K562 (cell line): ENCODE results near the gene DNAJC11. TPM values are rescaled to one million over a fixed set of nuclear protein-coding genes. Genes with fewer than 3 reads are reported as not detected.

Source experiments
- CHD4 ChIP-seq: fragments of 200-600 bp; sonication (generic); IDR thresholded peaks from 3 replicates; pipeline ENCODE4 v1.6.1; 2012; ENCODE audit warnings: low read depth, mild to moderate bottlenecking, mixed read lengths, low read length, inconsistent platforms; ENCODE audit not compliant: insufficient read depth, insufficient replicate concordance, poor library complexity, severe bottlenecking
- FOSL1 ChIP-seq: fragments of 200-800 bp; sonication (Bioruptor generic); conservative IDR thresholded peaks from 2 replicates; pipeline ENCODE4 v1.6.1; 2016; ENCODE audit warnings: missing genetic modification characterization, missing compliant biosample characterization
- LCOR ChIP-seq: sonication (generic); formaldehyde crosslinking; IDR thresholded peaks from 2 replicates; pipeline ENCODE4 v1.8.0; 2022; ENCODE audit warnings: mild to moderate bottlenecking, missing genetic modification reagents
- MAFF ChIP-seq: IDR thresholded peaks from 2 replicates; pipeline ENCODE4 v1.6.1; 2012; ENCODE audit warnings: low read length, improper control_type of control experiment
- POLR2A ChIP-seq: fragments of 450-650 bp; conservative IDR thresholded peaks from 2 replicates; pipeline ENCODE4 v1.6.1; 2016
- POLR2AphosphoS2 ChIP-seq: IDR thresholded peaks from 2 replicates; pipeline ENCODE4 v1.6.1; 2012; ENCODE audit warnings: low read length, improper control_type of control experiment
- SNRNP70 ChIP-seq: fragments of 200-400 bp; formaldehyde crosslinking; optimal IDR thresholded peaks from 2 replicates; pipeline ENCODE3; 2017; ENCODE audit warnings: low read depth, low read length
- STAT5A ChIP-seq: IDR thresholded peaks from 2 replicates; pipeline ENCODE4 v1.6.1; 2012; ENCODE audit warnings: low read length, inconsistent platforms, borderline replicate concordance
- TCF15 ChIP-seq: fragments of 250-450 bp; sonication (Bioruptor Pico); IDR thresholded peaks from 2 replicates; pipeline ENCODE4 v1.8.0; 2022; ENCODE audit warnings: moderate library complexity, mild to moderate bottlenecking, inconsistent platforms
- TEAD1 ChIP-seq, 2 experiments: fragments of 450-650 bp in 1 of 2; sonication (generic) in 1 of 2; formaldehyde crosslinking; IDR thresholded peaks; 2 replicates each; pipeline versions ENCODE4 v1.4.0 to v1.8.0; 2020 to 2022; ENCODE audit warnings: mild to moderate bottlenecking in 2 of 2, missing genetic modification reagents in 1 of 2
- ZNF224 ChIP-seq: sonication (generic); formaldehyde crosslinking; IDR thresholded peaks from 2 replicates; pipeline ENCODE4 v1.8.0; 2022; ENCODE audit warnings: mild to moderate bottlenecking, missing genetic modification reagents
- polyA plus RNA-seq, 8 experiments: library from polyadenylated mRNA; depleted of rRNA in 4 of 8; stranded (reverse) in 5 of 8; unstranded in 3 of 8; fragments of >200 nt; fragmentation: Nextera tagmentation in 2 of 8; fragmentation: Illumina TruSeq in 1 of 8; extraction: Ambion mirVana in 2 of 8; extraction: Trizol in 1 of 8; gene quantifications; 2 replicates each; pipeline versions ENCODE4 v1.2.1 to v1.2.3, GENCODE V29; 2011 to 2014; ENCODE audit warnings: inconsistent platforms in 1 of 8, missing spikeins in 1 of 8
- total RNA-seq, 7 experiments: library from RNA; depleted of rRNA in 6 of 7; stranded (reverse); fragments of >200 nt in 6 of 7; fragmentation: Illumina TruSeq in 2 of 7; extraction: Trizol in 2 of 7; gene quantifications; 2 replicates each; pipeline versions ENCODE4 v1.2.1 to v1.2.3, GENCODE V29; 2011 to 2021; ENCODE audit warnings: low replicate concordance in 1 of 7
- TF ChIP-seq, protein P1 (sequence below): fragments of 250-450 bp; sonication (Bioruptor Pico); IDR thresholded peaks from 2 replicates; pipeline ENCODE4 v1.4.0; 2020
- TF ChIP-seq, protein P2 (sequence below): fragments of 250-450 bp; sonication (Bioruptor Pico); IDR thresholded peaks from 2 replicates; pipeline ENCODE4 v1.5.0; 2021; ENCODE audit warnings: mild to moderate bottlenecking, borderline replicate concordance
- TF ChIP-seq, protein P3 (sequence below): fragments of 450-650 bp; IDR thresholded peaks from one replicate; pipeline ENCODE4 v1.6.1; 2018; ENCODE audit warnings: mild to moderate bottlenecking, moderate library complexity; ENCODE audit not compliant: partially characterized antibody
- TF ChIP-seq, protein P4 (sequence below): fragments of 450-650 bp; IDR thresholded peaks from 2 replicates; pipeline ENCODE4 v1.6.1; 2016; ENCODE audit warnings: borderline replicate concordance

Gene DNAJC11
- total and polyA plus RNA-seq, 9 of the 15 experiments (the other 6 are each of a cell fraction or from before 2014, with no cell fraction given): 14.1 to 123 (median 76.6) TPM

- TF ChIP-seq, protein P1, sequence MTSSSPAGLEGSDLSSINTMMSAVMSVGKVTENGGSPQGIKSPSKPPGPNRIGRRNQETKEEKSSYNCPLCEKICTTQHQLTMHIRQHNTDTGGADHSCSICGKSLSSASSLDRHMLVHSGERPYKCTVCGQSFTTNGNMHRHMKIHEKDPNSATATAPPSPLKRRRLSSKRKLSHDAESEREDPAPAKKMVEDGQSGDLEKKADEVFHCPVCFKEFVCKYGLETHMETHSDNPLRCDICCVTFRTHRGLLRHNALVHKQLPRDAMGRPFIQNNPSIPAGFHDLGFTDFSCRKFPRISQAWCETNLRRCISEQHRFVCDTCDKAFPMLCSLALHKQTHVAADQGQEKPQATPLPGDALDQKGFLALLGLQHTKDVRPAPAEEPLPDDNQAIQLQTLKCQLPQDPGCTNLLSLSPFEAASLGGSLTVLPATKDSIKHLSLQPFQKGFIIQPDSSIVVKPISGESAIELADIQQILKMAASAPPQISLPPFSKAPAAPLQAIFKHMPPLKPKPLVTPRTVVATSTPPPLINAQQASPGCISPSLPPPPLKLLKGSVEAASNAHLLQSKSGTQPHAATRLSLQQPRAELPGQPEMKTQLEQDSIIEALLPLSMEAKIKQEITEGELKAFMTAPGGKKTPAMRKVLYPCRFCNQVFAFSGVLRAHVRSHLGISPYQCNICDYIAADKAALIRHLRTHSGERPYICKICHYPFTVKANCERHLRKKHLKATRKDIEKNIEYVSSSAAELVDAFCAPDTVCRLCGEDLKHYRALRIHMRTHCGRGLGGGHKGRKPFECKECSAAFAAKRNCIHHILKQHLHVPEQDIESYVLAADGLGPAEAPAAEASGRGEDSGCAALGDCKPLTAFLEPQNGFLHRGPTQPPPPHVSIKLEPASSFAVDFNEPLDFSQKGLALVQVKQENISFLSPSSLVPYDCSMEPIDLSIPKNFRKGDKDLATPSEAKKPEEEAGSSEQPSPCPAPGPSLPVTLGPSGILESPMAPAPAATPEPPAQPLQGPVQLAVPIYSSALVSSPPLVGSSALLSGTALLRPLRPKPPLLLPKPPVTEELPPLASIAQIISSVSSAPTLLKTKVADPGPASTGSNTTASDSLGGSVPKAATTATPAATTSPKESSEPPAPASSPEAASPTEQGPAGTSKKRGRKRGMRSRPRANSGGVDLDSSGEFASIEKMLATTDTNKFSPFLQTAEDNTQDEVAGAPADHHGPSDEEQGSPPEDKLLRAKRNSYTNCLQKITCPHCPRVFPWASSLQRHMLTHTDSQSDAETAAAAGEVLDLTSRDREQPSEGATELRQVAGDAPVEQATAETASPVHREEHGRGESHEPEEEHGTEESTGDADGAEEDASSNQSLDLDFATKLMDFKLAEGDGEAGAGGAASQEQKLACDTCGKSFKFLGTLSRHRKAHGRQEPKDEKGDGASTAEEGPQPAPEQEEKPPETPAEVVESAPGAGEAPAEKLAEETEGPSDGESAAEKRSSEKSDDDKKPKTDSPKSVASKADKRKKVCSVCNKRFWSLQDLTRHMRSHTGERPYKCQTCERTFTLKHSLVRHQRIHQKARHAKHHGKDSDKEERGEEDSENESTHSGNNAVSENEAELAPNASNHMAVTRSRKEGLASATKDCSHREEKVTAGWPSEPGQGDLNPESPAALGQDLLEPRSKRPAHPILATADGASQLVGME (CRISPR knock-in tag): no peak
- TF ChIP-seq TEAD1 (CRISPR knock-in tag; IDR thresholded peaks at IDR 0.05): 0 out of 4 replicates have a peak, but pooled peaks of 1 of the 2 experiments have one; percentile 6
- TF ChIP-seq SNRNP70: no peak
- TF ChIP-seq, protein P2, sequence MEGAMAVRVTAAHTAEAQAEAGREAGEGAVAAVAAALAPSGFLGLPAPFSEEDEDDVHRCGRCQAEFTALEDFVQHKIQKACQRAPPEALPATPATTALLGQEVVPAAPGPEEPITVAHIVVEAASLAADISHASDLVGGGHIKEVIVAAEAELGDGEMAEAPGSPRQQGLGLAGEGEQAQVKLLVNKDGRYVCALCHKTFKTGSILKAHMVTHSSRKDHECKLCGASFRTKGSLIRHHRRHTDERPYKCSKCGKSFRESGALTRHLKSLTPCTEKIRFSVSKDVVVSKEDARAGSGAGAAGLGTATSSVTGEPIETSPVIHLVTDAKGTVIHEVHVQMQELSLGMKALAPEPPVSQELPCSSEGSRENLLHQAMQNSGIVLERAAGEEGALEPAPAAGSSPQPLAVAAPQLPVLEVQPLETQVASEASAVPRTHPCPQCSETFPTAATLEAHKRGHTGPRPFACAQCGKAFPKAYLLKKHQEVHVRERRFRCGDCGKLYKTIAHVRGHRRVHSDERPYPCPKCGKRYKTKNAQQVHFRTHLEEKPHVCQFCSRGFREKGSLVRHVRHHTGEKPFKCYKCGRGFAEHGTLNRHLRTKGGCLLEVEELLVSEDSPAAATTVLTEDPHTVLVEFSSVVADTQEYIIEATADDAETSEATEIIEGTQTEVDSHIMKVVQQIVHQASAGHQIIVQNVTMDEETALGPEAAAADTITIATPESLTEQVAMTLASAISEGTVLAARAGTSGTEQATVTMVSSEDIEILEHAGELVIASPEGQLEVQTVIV (CRISPR knock-in tag): no peak
- no peak for TF ChIP-seq ZNF224 (CRISPR knock-in tag)
- TF ChIP-seq TCF15 (CRISPR knock-in tag): no peak
- TF ChIP-seq STAT5A: peak; percentile 14; the same call in 1 of the 2 replicates
- peak; percentile 51; the same call in 1 of the 2 replicates for TF ChIP-seq POLR2AphosphoS2
- TF ChIP-seq, protein P3, sequence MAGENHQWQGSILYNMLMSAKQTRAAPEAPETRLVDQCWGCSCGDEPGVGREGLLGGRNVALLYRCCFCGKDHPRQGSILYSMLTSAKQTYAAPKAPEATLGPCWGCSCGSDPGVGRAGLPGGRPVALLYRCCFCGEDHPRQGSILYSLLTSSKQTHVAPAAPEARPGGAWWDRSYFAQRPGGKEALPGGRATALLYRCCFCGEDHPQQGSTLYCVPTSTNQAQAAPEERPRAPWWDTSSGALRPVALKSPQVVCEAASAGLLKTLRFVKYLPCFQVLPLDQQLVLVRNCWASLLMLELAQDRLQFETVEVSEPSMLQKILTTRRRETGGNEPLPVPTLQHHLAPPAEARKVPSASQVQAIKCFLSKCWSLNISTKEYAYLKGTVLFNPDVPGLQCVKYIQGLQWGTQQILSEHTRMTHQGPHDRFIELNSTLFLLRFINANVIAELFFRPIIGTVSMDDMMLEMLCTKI: no peak
- no peak; the same call in 1 of the 2 replicates for TF ChIP-seq LCOR (CRISPR knock-in tag)
- TF ChIP-seq MAFF: no peak
- peak; percentile 17 for TF ChIP-seq CHD4
- TF ChIP-seq, protein P4, sequence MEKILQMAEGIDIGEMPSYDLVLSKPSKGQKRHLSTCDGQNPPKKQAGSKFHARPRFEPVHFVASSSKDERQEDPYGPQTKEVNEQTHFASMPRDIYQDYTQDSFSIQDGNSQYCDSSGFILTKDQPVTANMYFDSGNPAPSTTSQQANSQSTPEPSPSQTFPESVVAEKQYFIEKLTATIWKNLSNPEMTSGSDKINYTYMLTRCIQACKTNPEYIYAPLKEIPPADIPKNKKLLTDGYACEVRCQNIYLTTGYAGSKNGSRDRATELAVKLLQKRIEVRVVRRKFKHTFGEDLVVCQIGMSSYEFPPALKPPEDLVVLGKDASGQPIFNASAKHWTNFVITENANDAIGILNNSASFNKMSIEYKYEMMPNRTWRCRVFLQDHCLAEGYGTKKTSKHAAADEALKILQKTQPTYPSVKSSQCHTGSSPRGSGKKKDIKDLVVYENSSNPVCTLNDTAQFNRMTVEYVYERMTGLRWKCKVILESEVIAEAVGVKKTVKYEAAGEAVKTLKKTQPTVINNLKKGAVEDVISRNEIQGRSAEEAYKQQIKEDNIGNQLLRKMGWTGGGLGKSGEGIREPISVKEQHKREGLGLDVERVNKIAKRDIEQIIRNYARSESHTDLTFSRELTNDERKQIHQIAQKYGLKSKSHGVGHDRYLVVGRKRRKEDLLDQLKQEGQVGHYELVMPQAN: no peak
- TF ChIP-seq FOSL1 (tag): peak; percentile 79
- peak; percentile 83 for TF ChIP-seq POLR2A
These were observed 98.2 kb downstream of the DNAJC11 start (continued) for GRCh38 chr1:6603238-6603914.
